ENCODE results near the gene NET1.

NET1 gene

DNA sequence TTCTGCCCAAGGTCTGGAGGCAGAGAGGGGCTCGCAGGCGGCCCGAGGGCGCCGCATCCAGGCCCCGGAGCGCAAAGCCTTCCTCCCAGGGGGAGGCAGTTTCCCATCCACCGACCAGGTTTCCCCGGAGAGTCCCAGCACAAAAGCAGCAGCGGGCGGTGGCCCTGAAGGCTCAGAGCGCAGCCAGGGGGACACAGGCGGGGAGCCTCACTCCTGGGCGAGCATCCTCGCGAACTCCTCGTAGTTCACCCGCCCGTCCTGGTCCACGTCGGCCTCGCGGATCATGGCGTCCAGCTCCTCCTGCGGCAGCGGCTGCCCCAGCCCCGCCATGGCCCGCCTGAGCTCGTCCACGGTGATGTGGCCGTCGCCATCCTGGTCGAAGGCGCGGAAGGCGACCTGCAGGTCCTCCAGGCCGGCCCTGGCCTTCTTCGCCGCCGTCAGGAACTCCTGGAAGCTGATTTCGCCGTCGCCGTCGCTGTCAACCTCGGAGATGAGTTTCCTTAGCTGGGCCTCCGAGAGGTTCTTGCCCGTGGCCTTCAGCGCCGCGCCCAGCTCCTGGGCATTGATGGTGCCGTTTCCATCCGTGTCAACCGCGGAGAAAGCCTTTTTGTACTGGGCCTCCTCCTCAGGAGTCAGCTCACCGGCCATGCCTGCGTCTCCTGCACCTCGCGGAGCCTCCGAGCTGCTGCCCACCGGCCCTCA, 86.6 kb downstream of the NET1 start:
- Histone ChIP-seq H3K4me3 (ENCODE audit: control insufficient read depth in 1 of 7, extremely low read depth in 1 of 7, insufficient read depth in 4 of 7, low read depth in 2 of 7, low read length in 6 of 7) (no peak overlapping the region), H3K4me1 (ENCODE audit: control extremely low read depth in 1 of 4, control insufficient read depth in 4 of 4, insufficient read depth in 4 of 4, low read length in 3 of 4) (no peaks in the 10 kb centered on the region), H3K9me3 (ENCODE audit: control extremely low read depth in 1 of 5, control insufficient read depth in 4 of 5, insufficient read depth in 2 of 5, low read depth in 1 of 5, low read length in 4 of 5) (no peaks in the 10 kb centered on the region), H3K27ac (ENCODE audit: insufficient read depth in 1 of 2, low read depth in 1 of 2, low read length in 2 of 2, poor library complexity in 1 of 2, severe bottlenecking in 2 of 2) (no peak overlapping the region), H3K36me3 (ENCODE audit: control insufficient read depth in 4 of 4, insufficient read depth in 4 of 4, low read length in 3 of 4) (no peaks in the 10 kb centered on the region), H3K27me3 (replicated peaks in 2 of 5; ENCODE audit: control insufficient read depth in 4 of 5, insufficient read depth in 5 of 5, low read length in 4 of 5) (peaks cover 0 to 6% (median 0%) of the 10 kb centered on the region in 5 experiments)
- no peak for DNase-seq
- 98% methylated on average over 48 of the region's 61 CpGs for WGBS (ENCODE audit: insufficient coverage)
- CTCF ChIA-PET, result interaction anchor here (0.8 kb wide), 1 partner anchor 10 kb away, joined by 3 read pairs; no protein-coding TSS in a partner anchor
- POLR2A ChIA-PET, result no interaction called here

DNA sequence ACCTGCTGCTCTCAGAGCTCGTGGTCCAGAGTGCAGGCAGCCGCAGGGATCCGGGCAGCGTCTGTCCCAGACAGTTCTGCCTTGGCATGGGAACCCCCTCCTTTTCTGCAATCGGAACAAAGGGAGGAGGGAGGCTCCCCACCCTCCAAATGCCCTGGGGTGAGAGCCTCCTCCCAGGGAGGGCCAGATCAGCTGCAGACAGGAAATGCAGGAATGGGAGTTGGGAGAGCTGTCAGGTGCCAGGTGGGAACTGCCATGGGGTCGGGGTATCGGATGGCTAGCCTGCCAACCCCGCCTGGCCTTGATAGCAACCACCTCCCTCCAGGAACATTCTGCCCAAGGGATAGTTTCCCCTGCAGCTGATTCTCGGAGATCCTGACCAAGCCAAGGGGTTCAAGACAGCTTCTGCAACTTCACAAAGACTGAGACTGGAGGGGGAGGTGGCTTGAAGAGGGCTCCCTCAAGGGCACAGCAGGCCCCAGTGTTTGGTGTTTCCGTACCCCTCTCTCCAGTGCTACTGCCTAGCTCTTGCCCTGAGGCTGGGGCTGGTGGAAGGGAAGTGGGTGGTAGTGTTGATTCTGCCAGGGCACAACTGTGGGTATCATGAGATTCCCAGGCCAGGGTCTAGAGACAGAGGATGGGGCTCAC, 87.3 kb downstream of the NET1 start, which contains the start of gene CALML5:
TSS of gene CALML5 (minus strand) at position 78 of the 648 bp plus-strand sequence. CDS start 132 bp downstream, outside the sequence.
- ChIA-PET CTCF (interaction anchor here (0.8 to 1.4 kb wide), 3 partner anchors 9 to 14 kb away, joined by 3 to 4 read pairs (median 3); no protein-coding TSS in a partner anchor), POLR2A (no interaction called here)
- Histone ChIP-seq H3K9me3 (ENCODE audit: control extremely low read depth in 1 of 5, control insufficient read depth in 4 of 5, insufficient read depth in 2 of 5, low read depth in 1 of 5, low read length in 4 of 5) (no peaks in the 10 kb centered on the region), H3K27me3 (replicated peaks in 2 of 5; ENCODE audit: control insufficient read depth in 4 of 5, insufficient read depth in 5 of 5, low read length in 4 of 5) (peaks cover 0 to 6% (median 0%) of the 10 kb centered on the region in 5 experiments), H3K4me1 (ENCODE audit: control extremely low read depth in 1 of 4, control insufficient read depth in 4 of 4, insufficient read depth in 4 of 4, low read length in 3 of 4) (no peaks in the 10 kb centered on the region), H3K36me3 (ENCODE audit: control insufficient read depth in 4 of 4, insufficient read depth in 4 of 4, low read length in 3 of 4) (no peaks in the 10 kb centered on the region), H3K27ac (ENCODE audit: insufficient read depth in 1 of 2, low read depth in 1 of 2, low read length in 2 of 2, poor library complexity in 1 of 2, severe bottlenecking in 2 of 2) (no peak within 1 kb of the TSS), H3K4me3 (ENCODE audit: control insufficient read depth in 1 of 7, extremely low read depth in 1 of 7, insufficient read depth in 4 of 7, low read depth in 2 of 7, low read length in 6 of 7) (no peak within 1 kb of the TSS)
- 98% methylated on average over 9 of the region's 10 CpGs for WGBS (ENCODE audit: insufficient coverage)
- no peak for DNase-seq

DNA sequence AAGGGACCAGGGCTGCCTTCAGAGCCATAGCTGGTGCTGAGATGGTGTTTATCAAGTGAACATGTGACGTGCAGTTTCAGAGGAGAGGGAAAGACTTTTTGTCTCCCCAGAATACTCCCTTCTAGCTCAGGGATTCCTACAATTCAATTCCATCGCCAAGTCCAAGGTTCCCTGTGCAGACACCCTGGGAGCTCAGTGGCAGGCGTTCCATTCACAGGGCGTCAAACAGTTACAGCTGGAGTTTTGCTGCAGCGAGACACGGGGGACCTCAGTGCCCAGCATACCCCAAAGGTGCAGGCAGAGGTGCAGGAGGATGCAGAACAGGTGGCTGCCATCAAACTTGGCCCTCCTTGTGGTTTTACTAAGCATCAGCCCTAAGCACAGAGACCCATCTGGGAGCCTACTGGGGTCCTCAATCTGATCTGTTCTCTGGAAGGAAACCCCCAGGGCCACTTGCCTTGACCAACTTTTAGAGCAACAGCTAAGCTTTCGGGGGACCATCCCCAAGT, 87.9 kb downstream of the NET1 start:
- ChIA-PET CTCF (interaction anchor here (1.2 to 1.4 kb wide), 2 partner anchors 9 to 15 kb away, joined by 3 to 4 read pairs; no protein-coding TSS in a partner anchor), POLR2A (no interaction called here)
- no peaks in the 10 kb centered on the region for H3K36me3 ChIP-seq (ENCODE audit: control insufficient read depth in 4 of 4, insufficient read depth in 4 of 4, low read length in 3 of 4)
- no peak for DNase-seq
- H3K27me3 ChIP-seq (replicated peaks in 2 of 5; ENCODE audit: control insufficient read depth in 4 of 5, insufficient read depth in 5 of 5, low read length in 4 of 5), result peaks cover 0 to 6% (median 0%) of the 10 kb centered on the region in 5 experiments
- WGBS (ENCODE audit: insufficient coverage), result 100% methylated on average over 3 of the region's 7 CpGs
- H3K4me1 ChIP-seq (ENCODE audit: control extremely low read depth in 1 of 4, control insufficient read depth in 4 of 4, insufficient read depth in 4 of 4, low read length in 3 of 4), result no peaks in the 10 kb centered on the region
- no peak overlapping the region for H3K27ac ChIP-seq (ENCODE audit: insufficient read depth in 1 of 2, low read depth in 1 of 2, low read length in 2 of 2, poor library complexity in 1 of 2, severe bottlenecking in 2 of 2)
- H3K4me3 ChIP-seq (ENCODE audit: control insufficient read depth in 1 of 7, extremely low read depth in 1 of 7, insufficient read depth in 4 of 7, low read depth in 2 of 7, low read length in 6 of 7), result no peak overlapping the region
- H3K9me3 ChIP-seq (ENCODE audit: control extremely low read depth in 1 of 5, control insufficient read depth in 4 of 5, insufficient read depth in 2 of 5, low read depth in 1 of 5, low read length in 4 of 5), result no peaks in the 10 kb centered on the region

DNA sequence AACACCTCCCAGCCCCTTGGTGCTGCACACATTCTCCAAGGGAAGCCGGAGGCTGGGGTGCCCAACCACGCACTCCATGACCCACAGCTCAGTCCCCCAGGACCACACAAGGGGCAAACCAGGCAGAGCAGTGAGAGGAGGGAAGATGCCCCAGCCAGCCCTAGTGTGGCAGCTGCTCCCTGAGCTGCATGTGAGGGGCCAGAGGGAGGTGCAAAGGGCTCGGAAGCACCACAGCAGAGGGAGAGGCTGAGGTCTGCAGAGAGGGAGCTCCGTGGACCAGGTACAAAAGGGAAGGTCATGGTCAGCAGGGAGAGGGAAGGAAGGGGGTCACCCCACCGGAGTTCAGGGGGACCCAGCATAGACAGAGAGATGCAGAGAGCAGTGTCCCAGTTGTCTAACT, 88.6 kb downstream of the NET1 start:
- no peak for DNase-seq
- POLR2A ChIA-PET, result interaction anchor here (0.7 kb wide), 1 partner anchor 47 kb away, joined by 3 read pairs; no protein-coding TSS in a partner anchor
- H3K9me3 ChIP-seq (ENCODE audit: control extremely low read depth in 1 of 5, control insufficient read depth in 4 of 5, insufficient read depth in 2 of 5, low read depth in 1 of 5, low read length in 4 of 5), result no peaks in the 10 kb centered on the region
- CTCF ChIA-PET, result interaction anchor here (1.2 to 1.4 kb wide), 2 partner anchors 8 to 15 kb away, joined by 3 to 4 read pairs; no protein-coding TSS in a partner anchor
- H3K4me1 ChIP-seq (ENCODE audit: control extremely low read depth in 1 of 4, control insufficient read depth in 4 of 4, insufficient read depth in 4 of 4, low read length in 3 of 4), result no peaks in the 10 kb centered on the region
- H3K36me3 ChIP-seq (ENCODE audit: control insufficient read depth in 4 of 4, insufficient read depth in 4 of 4, low read length in 3 of 4), result no peaks in the 10 kb centered on the region
- no peak overlapping the region for H3K4me3 ChIP-seq (ENCODE audit: control insufficient read depth in 1 of 7, extremely low read depth in 1 of 7, insufficient read depth in 4 of 7, low read depth in 2 of 7, low read length in 6 of 7)
- no peak overlapping the region for H3K27ac ChIP-seq (ENCODE audit: insufficient read depth in 1 of 2, low read depth in 1 of 2, low read length in 2 of 2, poor library complexity in 1 of 2, severe bottlenecking in 2 of 2)
- 94% methylated on average over 3 of the region's 5 CpGs for WGBS (ENCODE audit: insufficient coverage)
- H3K27me3 ChIP-seq (replicated peaks in 2 of 5; ENCODE audit: control insufficient read depth in 4 of 5, insufficient read depth in 5 of 5, low read length in 4 of 5), result peaks cover 0 to 6% (median 0%) of the 10 kb centered on the region in 5 experiments

DNA sequence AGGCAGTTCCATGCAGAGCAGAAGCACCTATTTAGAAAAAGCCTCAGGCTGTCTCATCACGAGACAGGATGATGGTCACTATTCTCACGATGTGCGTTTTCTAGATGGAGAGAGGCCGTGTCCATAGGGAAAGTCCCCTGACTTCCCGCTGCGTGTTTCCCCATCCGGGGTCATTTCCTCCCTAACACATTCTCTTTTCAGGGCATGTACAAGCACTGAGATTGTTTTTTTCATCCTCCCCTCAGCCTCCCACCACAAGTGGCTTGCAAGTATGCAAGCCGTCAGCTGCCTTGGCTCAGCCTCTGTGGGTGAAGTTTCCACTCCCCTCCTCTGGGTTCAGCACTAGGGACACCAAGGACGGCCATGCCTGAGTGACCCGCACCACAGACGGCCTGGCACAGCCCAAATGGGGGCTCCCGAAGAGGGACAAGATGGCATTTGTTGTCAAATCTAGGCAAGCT, 89.7 kb downstream of the NET1 start:
- DNase-seq, result no peak
- Histone ChIP-seq H3K36me3 (ENCODE audit: control insufficient read depth in 4 of 4, insufficient read depth in 4 of 4, low read length in 3 of 4) (no peaks in the 10 kb centered on the region), H3K4me3 (ENCODE audit: control insufficient read depth in 1 of 7, extremely low read depth in 1 of 7, insufficient read depth in 4 of 7, low read depth in 2 of 7, low read length in 6 of 7) (no peak overlapping the region), H3K27ac (ENCODE audit: insufficient read depth in 1 of 2, low read depth in 1 of 2, low read length in 2 of 2, poor library complexity in 1 of 2, severe bottlenecking in 2 of 2) (no peak overlapping the region), H3K4me1 (ENCODE audit: control extremely low read depth in 1 of 4, control insufficient read depth in 4 of 4, insufficient read depth in 4 of 4, low read length in 3 of 4) (no peaks in the 10 kb centered on the region), H3K27me3 (replicated peaks in 2 of 5; ENCODE audit: control insufficient read depth in 4 of 5, insufficient read depth in 5 of 5, low read length in 4 of 5) (peaks cover 0 to 6% (median 0%) of the 10 kb centered on the region in 5 experiments), H3K9me3 (ENCODE audit: control extremely low read depth in 1 of 5, control insufficient read depth in 4 of 5, insufficient read depth in 2 of 5, low read depth in 1 of 5, low read length in 4 of 5) (no peaks in the 10 kb centered on the region)
- CTCF ChIA-PET, result no interaction called here
- 85% methylated on average over 10 of the region's 12 CpGs for WGBS (ENCODE audit: insufficient coverage)
- POLR2A ChIA-PET, result no interaction called here

DNA sequence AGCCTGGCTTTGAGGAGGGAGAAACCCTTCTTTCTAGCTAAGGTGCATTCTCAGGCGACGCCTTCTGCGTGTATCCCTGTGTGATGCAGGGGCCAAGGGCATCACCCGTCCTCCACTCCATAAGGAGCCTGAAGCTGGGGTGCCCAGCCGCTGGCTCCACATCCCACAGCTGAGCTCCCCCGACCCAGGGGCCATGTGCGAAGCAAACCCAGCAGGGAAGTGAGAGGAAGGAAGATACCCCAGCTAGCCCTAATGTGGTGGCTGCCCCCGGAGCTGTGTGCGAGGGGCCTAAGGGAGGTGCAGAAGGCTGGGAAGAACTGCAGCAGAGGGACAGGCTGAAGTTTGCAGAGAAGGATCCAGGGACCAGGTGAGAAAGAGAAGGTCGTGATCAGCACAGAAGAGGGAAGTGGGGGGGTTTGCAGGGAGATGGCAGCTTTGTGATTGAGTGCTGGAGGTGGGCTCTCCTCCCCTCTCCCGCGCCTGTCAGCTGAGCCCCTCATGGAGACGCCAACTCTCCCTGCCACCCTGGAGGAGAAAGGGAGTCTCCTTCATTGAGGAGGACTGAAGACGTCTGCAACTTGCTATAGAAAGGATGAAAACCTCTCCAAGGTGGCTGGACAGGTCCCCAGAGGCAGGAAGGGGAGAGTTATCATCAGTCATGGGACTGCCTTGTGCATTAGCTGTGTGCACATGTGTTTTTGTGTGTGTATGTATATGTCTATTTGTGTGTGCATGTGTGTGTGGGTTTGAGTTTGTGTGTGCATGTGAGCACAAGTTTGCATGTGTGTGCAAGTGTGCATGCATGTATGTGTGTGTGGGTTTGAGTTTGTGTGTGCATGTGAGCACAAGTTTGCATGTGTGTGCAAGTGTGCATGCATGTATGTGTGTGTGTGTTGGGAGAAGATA, 90.5 kb downstream of the NET1 start:
- POLR2A ChIA-PET, result interaction anchor here (0.5 kb wide), 1 partner anchor 131 kb away, joined by 3 read pairs; no protein-coding TSS in a partner anchor
- Histone ChIP-seq H3K27me3 (replicated peaks in 2 of 5; ENCODE audit: control insufficient read depth in 4 of 5, insufficient read depth in 5 of 5, low read length in 4 of 5) (peaks cover 0 to 6% (median 0%) of the 10 kb centered on the region in 5 experiments), H3K27ac (ENCODE audit: insufficient read depth in 1 of 2, low read depth in 1 of 2, low read length in 2 of 2, poor library complexity in 1 of 2, severe bottlenecking in 2 of 2) (no peak overlapping the region), H3K9me3 (ENCODE audit: control extremely low read depth in 1 of 5, control insufficient read depth in 4 of 5, insufficient read depth in 2 of 5, low read depth in 1 of 5, low read length in 4 of 5) (no peaks in the 10 kb centered on the region), H3K4me1 (ENCODE audit: control extremely low read depth in 1 of 4, control insufficient read depth in 4 of 4, insufficient read depth in 4 of 4, low read length in 3 of 4) (no peaks in the 10 kb centered on the region), H3K36me3 (ENCODE audit: control insufficient read depth in 4 of 4, insufficient read depth in 4 of 4, low read length in 3 of 4) (no peaks in the 10 kb centered on the region), H3K4me3 (ENCODE audit: control insufficient read depth in 1 of 7, extremely low read depth in 1 of 7, insufficient read depth in 4 of 7, low read depth in 2 of 7, low read length in 6 of 7) (no peak overlapping the region)
- CTCF ChIA-PET, result no interaction called here
- DNase-seq, result no peak
- WGBS (ENCODE audit: insufficient coverage), result 74% methylated on average over 10 of the region's 14 CpGs
